ENCODE results near the gene PAK4.

DNA sequence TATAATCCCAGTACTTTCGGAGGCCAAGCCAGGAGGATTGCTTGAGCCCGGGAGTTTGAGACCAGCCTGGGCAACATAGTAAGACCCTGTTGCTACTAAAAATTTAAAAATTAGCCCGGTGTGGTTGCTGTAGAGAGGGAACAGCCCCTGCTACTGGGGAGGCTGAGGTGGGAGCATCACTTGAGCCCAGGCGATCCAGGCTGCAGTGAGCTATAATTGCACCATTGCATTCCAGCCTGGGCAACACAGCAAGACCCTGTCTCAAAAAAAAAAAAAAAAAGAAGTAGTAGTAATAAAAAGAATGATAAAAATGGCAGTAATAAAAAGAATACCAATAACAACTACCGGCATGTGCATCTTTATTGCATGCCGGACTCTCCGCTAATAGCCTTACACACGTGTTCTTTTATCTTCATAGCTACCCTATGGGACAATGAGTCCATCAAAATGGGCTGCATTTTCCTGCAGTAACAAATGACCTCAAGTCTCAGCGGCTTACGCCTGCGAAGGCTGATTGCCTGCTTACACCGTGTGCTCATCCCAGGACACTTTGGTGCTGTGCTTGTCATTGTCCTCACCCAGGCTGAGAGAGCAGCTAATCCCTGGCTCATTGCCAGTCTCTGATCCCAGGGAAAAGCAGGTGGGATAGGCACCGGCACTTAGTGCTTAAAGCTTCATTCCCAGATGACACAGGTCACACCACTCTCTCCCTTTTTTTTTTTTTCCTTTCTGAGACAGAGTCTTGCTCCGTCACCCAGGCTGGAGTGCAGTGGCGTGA, 92.8 kb downstream of the PAK4 start:
- TF ChIP-seq RAD21 (IDR thresholded peaks at IDR 0.05; ENCODE audit: low read length) = no peak
- TF ChIP-seq POLR2AphosphoS5 (IDR thresholded peaks at IDR 0.05; ENCODE audit: low read depth, low read length) = no peak
- TF ChIP-seq SIN3A (IDR thresholded peaks at IDR 0.05; ENCODE audit: borderline replicate concordance, low read depth, low read length) = no peak
- no peak for TF ChIP-seq RFX5 (IDR thresholded peaks at IDR 0.05; ENCODE audit: low read length)
